Upper lobe of left lung (tissue), 4 donors: ENCODE measurements around the gene NREP.
"Not testable (repeated sequence)": the region's sequence is repeated elsewhere in the genome, so short reads cannot be mapped to it uniquely, and the experiment has no call there.

Source experiments
- CTCF ChIP-seq, 6 experiments: fragments of 450-650 bp in 4 of 6; fragments of 200-600 bp in 2 of 6; sonication (generic) in 2 of 6; IDR thresholded peaks; one replicate each; pipeline ENCODE4 v1.5.1; 2016 to 2019; ENCODE audit warnings: antibody characterized with exemption in 6 of 6
- EP300 ChIP-seq, 4 donors: sonication (generic); formaldehyde crosslinking; IDR thresholded peaks; one replicate each; pipeline ENCODE4 v1.5.1; 2017; ENCODE audit warnings: antibody characterized with exemption in 4 of 4, control low read depth in 2 of 4
- POLR2A ChIP-seq, 4 donors: fragments of 450-650 bp; IDR thresholded peaks; one replicate each; pipeline ENCODE4 v1.5.1; 2016 to 2017; ENCODE audit warnings: antibody characterized with exemption in 4 of 4, mild to moderate bottlenecking in 2 of 4
- POLR2AphosphoS5 ChIP-seq, 2 donors: sonication (generic); formaldehyde crosslinking; IDR thresholded peaks; one replicate each; pipeline ENCODE4 v1.5.1; 2017; ENCODE audit warnings: antibody characterized with exemption in 2 of 2

- not testable (repeated sequence) for TF ChIP-seq CTCF, EP300, POLR2AphosphoS5, POLR2A (IDR thresholded peaks at IDR 0.05)
These were observed 40.2 kb downstream of the NREP start for GRCh38 chr5:111716789-111717188.
